MM.1S (cell line): ENCODE measurements around the gene PRDM11.

Source experiments
- DNase-seq: peaks from one replicate; pipeline ENCODE4 v3.0.0-alpha.2; 2015
- H2AFZ ChIP-seq: fragments of 300-600 bp; sonication (generic); 2 replicates; pipeline ENCODE4 v1.6.0; 2016; ENCODE audit warnings: antibody characterized with exemption, low read length
- H3F3A ChIP-seq: fragments of 300-600 bp; sonication (generic); 2 replicates; pipeline ENCODE4 v1.6.1; 2016; ENCODE audit warnings: mild to moderate bottlenecking, antibody characterized with exemption, low read length, moderate library complexity, mixed read lengths; ENCODE audit not compliant: insufficient read depth
- H3K27ac ChIP-seq: fragments of 300-600 bp; sonication (generic); 2 replicates; pipeline ENCODE4 v1.5.1; 2016; ENCODE audit warnings: mild to moderate bottlenecking, low read length
- H3K27me3 ChIP-seq: fragments of 300-600 bp; sonication (generic); replicated peaks from 2 replicates; pipeline ENCODE4 v1.6.0; 2016; ENCODE audit warnings: low read length; ENCODE audit not compliant: insufficient read depth
- H3K36me3 ChIP-seq: fragments of 300-600 bp; sonication (generic); replicated peaks from 2 replicates; pipeline ENCODE4 v1.6.1; 2016; ENCODE audit warnings: mild to moderate bottlenecking, low read length, mixed read lengths; ENCODE audit not compliant: insufficient read depth
- H3K4me1 ChIP-seq: fragments of 300-600 bp; sonication (generic); 2 replicates; pipeline ENCODE4 v1.6.1; 2016; ENCODE audit warnings: low read length, mixed read lengths
- H3K4me2 ChIP-seq: fragments of 300-600 bp; sonication (generic); 2 replicates; pipeline ENCODE4 v1.6.0; 2016; ENCODE audit warnings: low read depth, low read length
- H3K4me3 ChIP-seq: fragments of 300-600 bp; sonication (generic); 2 replicates; pipeline ENCODE4 v1.5.1; 2016; ENCODE audit warnings: low read length, mixed read lengths
- H3K79me2 ChIP-seq: fragments of 300-600 bp; sonication (generic); 2 replicates; pipeline ENCODE4 v1.6.1; 2016; ENCODE audit warnings: mixed run types, low read length, mixed read lengths
- H3K9ac ChIP-seq: fragments of 300-600 bp; sonication (generic); 2 replicates; pipeline ENCODE4 v1.6.1; 2016; ENCODE audit warnings: low read length, mixed read lengths
- H3K9me2 ChIP-seq: fragments of 300-600 bp; sonication (generic); replicated peaks from 2 replicates; pipeline ENCODE4 v1.6.1; 2016; ENCODE audit warnings: mild to moderate bottlenecking, low read length, mixed read lengths; ENCODE audit not compliant: insufficient read depth
- H3K9me3 ChIP-seq: fragments of 300-600 bp; sonication (generic); replicated peaks from 2 replicates; pipeline ENCODE4 v1.6.1; 2016; ENCODE audit warnings: mild to moderate bottlenecking, low read length, mixed read lengths; ENCODE audit not compliant: insufficient read depth
- H4K20me1 ChIP-seq: fragments of 300-600 bp; sonication (generic); 2 replicates; pipeline ENCODE4 v1.6.1; 2016; ENCODE audit warnings: mild to moderate bottlenecking, low read length, moderate library complexity, mixed read lengths; ENCODE audit not compliant: insufficient read depth
- EZH2 ChIP-seq: fragments of 300-600 bp; sonication (generic); optimal IDR thresholded peaks from 2 replicates; pipeline ENCODE3; 2017; ENCODE audit warnings: low read depth, mild to moderate bottlenecking, antibody characterized with exemption, low read length, mixed read lengths
- EZH2phosphoT487 ChIP-seq: fragments of 300-600 bp; sonication (generic); IDR thresholded peaks from 2 replicates; pipeline ENCODE4 v1.6.1; 2018; ENCODE audit warnings: antibody characterized with exemption, low read length
- TF ChIP-seq, protein P1 (sequence below): fragments of 300-600 bp; sonication (generic); IDR thresholded peaks from 2 replicates; pipeline ENCODE4 v1.5.1; 2016; ENCODE audit warnings: antibody characterized with exemption, low read length, mixed read lengths

PRDM11 gene

GRCh38 chr11:45158891-45159605 is 12.6 kb downstream of the PRDM11 start:
- Histone ChIP-seq H3K9me3 (no peaks in the 10 kb centered on the region), H3K27ac (no peak overlapping the region), H3K4me2 (no peak overlapping the region), H3K79me2 (no peaks in the 10 kb centered on the region), H3K36me3 (no peaks in the 10 kb centered on the region), H4K20me1 (no peaks in the 10 kb centered on the region), H3F3A (no peaks in the 10 kb centered on the region), H3K4me3 (no peak overlapping the region), H3K27me3 (no peaks in the 10 kb centered on the region), H3K4me1 (no peaks in the 10 kb centered on the region), H3K9me2 (no peaks in the 10 kb centered on the region), H2AFZ (no peak overlapping the region), H3K9ac (no peak overlapping the region)
- no peak for DNase-seq
- TF ChIP-seq EZH2phosphoT487 (no peak), EZH2 (no peak)
- TF ChIP-seq, protein P1, sequence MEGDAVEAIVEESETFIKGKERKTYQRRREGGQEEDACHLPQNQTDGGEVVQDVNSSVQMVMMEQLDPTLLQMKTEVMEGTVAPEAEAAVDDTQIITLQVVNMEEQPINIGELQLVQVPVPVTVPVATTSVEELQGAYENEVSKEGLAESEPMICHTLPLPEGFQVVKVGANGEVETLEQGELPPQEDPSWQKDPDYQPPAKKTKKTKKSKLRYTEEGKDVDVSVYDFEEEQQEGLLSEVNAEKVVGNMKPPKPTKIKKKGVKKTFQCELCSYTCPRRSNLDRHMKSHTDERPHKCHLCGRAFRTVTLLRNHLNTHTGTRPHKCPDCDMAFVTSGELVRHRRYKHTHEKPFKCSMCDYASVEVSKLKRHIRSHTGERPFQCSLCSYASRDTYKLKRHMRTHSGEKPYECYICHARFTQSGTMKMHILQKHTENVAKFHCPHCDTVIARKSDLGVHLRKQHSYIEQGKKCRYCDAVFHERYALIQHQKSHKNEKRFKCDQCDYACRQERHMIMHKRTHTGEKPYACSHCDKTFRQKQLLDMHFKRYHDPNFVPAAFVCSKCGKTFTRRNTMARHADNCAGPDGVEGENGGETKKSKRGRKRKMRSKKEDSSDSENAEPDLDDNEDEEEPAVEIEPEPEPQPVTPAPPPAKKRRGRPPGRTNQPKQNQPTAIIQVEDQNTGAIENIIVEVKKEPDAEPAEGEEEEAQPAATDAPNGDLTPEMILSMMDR = no peak

DNA sequence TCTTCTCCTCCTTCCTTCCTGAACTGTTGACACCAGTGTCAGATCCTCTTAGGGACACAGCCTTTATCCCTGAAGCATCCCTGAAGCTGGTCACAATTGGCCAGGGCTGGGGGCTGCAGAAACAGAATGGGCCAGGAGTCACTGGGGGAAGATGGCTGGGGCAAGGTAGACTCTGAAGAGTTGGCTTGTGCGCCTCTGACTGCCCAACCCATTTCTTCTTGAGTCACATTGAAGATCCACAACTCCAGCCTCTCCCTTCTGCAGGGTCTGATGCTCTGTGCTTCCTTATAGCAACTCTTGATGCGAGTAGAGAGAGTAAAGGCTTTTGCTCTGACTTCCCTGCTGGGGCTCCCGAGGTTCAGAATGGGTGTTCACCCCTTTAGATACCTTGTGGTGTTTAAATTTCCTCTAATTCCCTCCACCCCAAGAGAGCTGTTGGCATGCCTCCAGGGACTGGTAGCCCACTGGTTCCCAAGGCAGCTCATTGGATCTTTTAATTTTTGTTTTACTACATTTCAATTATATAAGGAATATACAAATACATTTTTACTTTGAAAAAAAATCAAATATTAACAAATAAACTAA is 13.4 kb downstream of the PRDM11 start:
- no peak overlapping the region for H3K9ac ChIP-seq
- no peak overlapping the region for H2AFZ ChIP-seq
- no peaks in the 10 kb centered on the region for H4K20me1 ChIP-seq
- H3K4me2 ChIP-seq = no peak overlapping the region
- no peak for TF ChIP-seq EZH2
- no peak for TF ChIP-seq EZH2phosphoT487
- TF ChIP-seq, protein P1 = no peak
- H3K27ac ChIP-seq = no peak overlapping the region
- H3F3A ChIP-seq = no peaks in the 10 kb centered on the region
- H3K4me3 ChIP-seq = no peak overlapping the region
- H3K4me1 ChIP-seq = no peaks in the 10 kb centered on the region
- no peaks in the 10 kb centered on the region for H3K9me2 ChIP-seq
- no peak for DNase-seq
- no peaks in the 10 kb centered on the region for H3K9me3 ChIP-seq
- no peaks in the 10 kb centered on the region for H3K36me3 ChIP-seq
- no peaks in the 10 kb centered on the region for H3K79me2 ChIP-seq
- H3K27me3 ChIP-seq = no peaks in the 10 kb centered on the region

- H4K20me1 ChIP-seq = no peaks in the 10 kb centered on the region
- no peak for DNase-seq
- no peak overlapping the region for H3K27ac ChIP-seq
- H2AFZ ChIP-seq = no peak overlapping the region
- no peaks in the 10 kb centered on the region for H3K9me2 ChIP-seq
- no peaks in the 10 kb centered on the region for H3K4me1 ChIP-seq
- no peak overlapping the region for H3K9ac ChIP-seq
- no peak for TF ChIP-seq EZH2
- no peaks in the 10 kb centered on the region for H3K9me3 ChIP-seq
- no peaks in the 10 kb centered on the region for H3K79me2 ChIP-seq
- no peak overlapping the region for H3K4me2 ChIP-seq
- H3K4me3 ChIP-seq = no peak overlapping the region
- H3K27me3 ChIP-seq = no peaks in the 10 kb centered on the region
- H3K36me3 ChIP-seq = no peaks in the 10 kb centered on the region
- no peaks in the 10 kb centered on the region for H3F3A ChIP-seq
These were observed 15.0 kb downstream of the PRDM11 start for GRCh38 chr11:45161252-45162063.
